Stomach (tissue), 9 donors: ENCODE results near the gene TRAF3. TPM values are rescaled to one million over a fixed set of nuclear protein-coding genes. Genes with fewer than 3 reads are reported as not detected.

Experiments used
- DNase-seq, 2 donors: peaks; one replicate each; pipeline versions ENCODE4 v3.0.0 to v3.0.0-alpha.2; 2013 to 2019
- H3K27ac ChIP-seq, 5 donors: fragments of 200-600 bp in 4 of 5; sonication (generic) in 4 of 5; one replicate each; pipeline ENCODE4 v1.5.1; 2013 to 2019; ENCODE audit warnings: mild to moderate bottlenecking in 1 of 5, moderate library complexity in 1 of 5
- H3K27me3 ChIP-seq, 3 donors: fragments of 200-600 bp; sonication (generic); one replicate each; pipeline ENCODE4 v1.5.1; 2017 to 2019; ENCODE audit warnings: mixed run types in 1 of 3
- H3K36me3 ChIP-seq, 4 donors: fragments of 200-600 bp; sonication (generic); 1 replicate in 3 of 4; 2 replicates in 1 of 4; pipeline ENCODE4 v1.5.1; 2016 to 2019
- H3K4me1 ChIP-seq, 4 donors: fragments of 200-600 bp; sonication (generic); one replicate each; pipeline ENCODE4 v1.5.1; 2016 to 2019
- H3K4me3 ChIP-seq, 4 donors: fragments of 200-600 bp; sonication (generic) in 3 of 4; one replicate each; pipeline ENCODE4 v1.5.1; 2016 to 2019; ENCODE audit warnings: mild to moderate bottlenecking in 1 of 4
- H3K9me3 ChIP-seq, 4 donors: fragments of 200-600 bp; sonication (generic); one replicate each; pipeline ENCODE4 v1.5.1; 2016 to 2019
- EP300 ChIP-seq: sonication (generic); formaldehyde crosslinking; IDR thresholded peaks from one replicate; pipeline ENCODE4 v1.6.1; 2017; ENCODE audit warnings: antibody characterized with exemption
- POLR2A ChIP-seq, 4 donors: fragments of 450-650 bp; IDR thresholded peaks; one replicate each; pipeline ENCODE4 v1.6.1; 2016; ENCODE audit warnings: antibody characterized with exemption in 4 of 4, control low read depth in 2 of 4, mild to moderate bottlenecking in 1 of 4, moderate library complexity in 1 of 4
- POLR2AphosphoS5 ChIP-seq, 3 donors: sonication (generic); formaldehyde crosslinking; IDR thresholded peaks; one replicate each; pipeline ENCODE4 v1.6.1; 2016; ENCODE audit warnings: antibody characterized with exemption in 3 of 3
- WGBS, 5 donors: extraction: QIAGEN DNeasy Blood & Tissue Kit in 3 of 5; methylation state at CpG; one replicate each; pipeline versions ENCODE4 v1.1.5 to v1.1.7; 2013 to 2018; 5-methylcytosine and 5-hydroxymethylcytosine counted together
- intact Hi-C: fragments of 100-400 bp; cut with DNase I; formaldehyde crosslinking; loops from one replicate; pipeline ENCODE4 v1.15.1; 2023; ENCODE audit warnings: low total_unique reads
- polyA plus RNA-seq, 3 donors: library from polyadenylated mRNA; stranded (reverse); fragments of 200-250 nt; gene quantifications; one replicate each; pipeline ENCODE4 v1.2.3, GENCODE V29; 2013
- total RNA-seq, 5 donors: library from RNA; depleted of rRNA; stranded (reverse); fragments of >200 nt; gene quantifications; one replicate each; pipeline versions ENCODE4 v1.1.0 to v1.2.3, GENCODE V29; 2014 to 2016
- TF ChIP-seq, protein P1 (sequence below), 7 experiments: fragments of 450-650 bp in 4 of 7; fragments of 200-600 bp in 3 of 7; sonication (generic) in 3 of 7; IDR thresholded peaks; one replicate each; pipeline ENCODE4 v1.5.1; 2016 to 2019; ENCODE audit warnings: antibody characterized with exemption in 7 of 7, control low read depth in 2 of 7, mild to moderate bottlenecking in 1 of 7
- donor health status: healthy with polysubstance abuse.
- donor health status: Bipolar disorder and iron deficiency.
- donor health status: healthy.

TRAF3 gene
- total and polyA plus RNA-seq, 8 donors: 3.5 to 30.1 (median 6.3) TPM

DNA sequence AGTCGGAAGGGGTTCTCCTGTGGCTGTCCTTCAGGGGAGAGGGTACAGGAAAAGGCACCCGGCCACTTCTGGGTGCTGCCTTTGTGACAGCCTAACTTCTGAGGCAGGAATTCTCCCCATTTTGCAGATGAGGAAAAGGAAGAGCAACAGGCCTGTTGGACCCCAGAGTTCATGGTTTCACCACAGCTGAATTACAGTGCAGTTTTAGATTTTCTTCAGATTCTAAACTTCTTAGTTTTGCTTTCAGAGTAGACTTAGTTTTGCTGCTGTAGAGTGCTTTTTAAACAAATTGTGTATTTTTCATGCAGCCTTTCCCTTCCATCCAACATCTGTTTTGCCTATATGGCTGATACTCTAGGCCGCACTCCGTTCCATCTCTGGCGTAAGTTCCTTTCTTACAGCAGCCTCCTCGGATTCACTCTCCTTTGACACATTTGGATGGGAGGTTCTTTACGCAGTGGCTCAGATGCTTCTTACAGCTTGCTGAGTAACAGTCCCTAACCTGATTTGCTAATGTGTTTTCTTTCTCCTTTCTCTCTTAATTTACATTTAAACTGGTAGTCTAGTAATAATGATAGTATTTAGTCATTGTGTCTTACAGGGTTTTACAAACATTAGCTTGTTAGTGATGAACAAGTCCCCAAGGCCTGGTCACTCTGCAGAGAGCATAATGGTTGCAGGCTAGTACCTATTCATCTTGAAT is 7.8 kb downstream of the TRAF3 start:
- peak overlapping the region in 1 of 5 donors; percentile 42 for H3K27ac ChIP-seq
- no peak for DNase-seq
- intact Hi-C loops: no loop called here
- 70 to 82% (median 75%) methylated on average over 7 of the region's 7 CpGs for WGBS, 5 donors
- H3K4me1 ChIP-seq: peaks cover 0 to 18% (median 5%) of the 10 kb centered on the region in 4 donors
- no peaks in the 10 kb centered on the region for H3K27me3 ChIP-seq
- no peak overlapping the region for H3K4me3 ChIP-seq
- TF ChIP-seq POLR2AphosphoS5 (IDR thresholded peaks at IDR 0.05) (no peak), EP300 (no peak), POLR2A (IDR thresholded peaks at IDR 0.05) (no peak)
- TF ChIP-seq, protein P1, sequence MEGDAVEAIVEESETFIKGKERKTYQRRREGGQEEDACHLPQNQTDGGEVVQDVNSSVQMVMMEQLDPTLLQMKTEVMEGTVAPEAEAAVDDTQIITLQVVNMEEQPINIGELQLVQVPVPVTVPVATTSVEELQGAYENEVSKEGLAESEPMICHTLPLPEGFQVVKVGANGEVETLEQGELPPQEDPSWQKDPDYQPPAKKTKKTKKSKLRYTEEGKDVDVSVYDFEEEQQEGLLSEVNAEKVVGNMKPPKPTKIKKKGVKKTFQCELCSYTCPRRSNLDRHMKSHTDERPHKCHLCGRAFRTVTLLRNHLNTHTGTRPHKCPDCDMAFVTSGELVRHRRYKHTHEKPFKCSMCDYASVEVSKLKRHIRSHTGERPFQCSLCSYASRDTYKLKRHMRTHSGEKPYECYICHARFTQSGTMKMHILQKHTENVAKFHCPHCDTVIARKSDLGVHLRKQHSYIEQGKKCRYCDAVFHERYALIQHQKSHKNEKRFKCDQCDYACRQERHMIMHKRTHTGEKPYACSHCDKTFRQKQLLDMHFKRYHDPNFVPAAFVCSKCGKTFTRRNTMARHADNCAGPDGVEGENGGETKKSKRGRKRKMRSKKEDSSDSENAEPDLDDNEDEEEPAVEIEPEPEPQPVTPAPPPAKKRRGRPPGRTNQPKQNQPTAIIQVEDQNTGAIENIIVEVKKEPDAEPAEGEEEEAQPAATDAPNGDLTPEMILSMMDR (IDR thresholded peaks at IDR 0.05): no peak
- no peaks in the 10 kb centered on the region for H3K9me3 ChIP-seq
- H3K36me3 ChIP-seq: no peaks in the 10 kb centered on the region

DNA sequence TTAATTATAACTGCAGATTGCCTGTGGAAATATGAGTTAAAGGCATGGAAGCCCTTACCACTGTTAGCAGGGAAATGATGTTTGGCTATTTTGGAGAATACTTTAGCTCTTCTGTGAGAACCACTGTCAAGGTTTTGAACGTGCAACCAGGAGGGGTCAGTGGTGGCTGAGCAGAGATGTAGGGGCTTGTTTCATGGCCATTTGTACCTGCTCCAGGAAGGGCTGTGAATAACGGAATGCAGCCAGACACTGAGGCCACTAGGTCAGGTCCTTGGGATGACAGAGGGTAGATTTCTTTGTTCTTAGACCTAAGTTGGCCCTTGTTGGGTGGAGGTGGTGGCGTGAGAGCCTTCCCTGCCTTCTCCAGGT is 8.3 kb downstream of the TRAF3 start:
- Histone ChIP-seq H3K27ac (peak overlapping the region in 1 of 5 donors; percentile 42), H3K4me1 (peaks cover 0 to 12% (median 4%) of the 10 kb centered on the region in 4 donors), H3K36me3 (no peaks in the 10 kb centered on the region), H3K4me3 (no peak overlapping the region), H3K9me3 (no peaks in the 10 kb centered on the region), H3K27me3 (no peaks in the 10 kb centered on the region)
- no peak for DNase-seq
- 80 to 90% (median 82%) methylated on average over 3 of the region's 3 CpGs for WGBS, 5 donors
- TF ChIP-seq EP300: no peak
- no peak for TF ChIP-seq POLR2A (IDR thresholded peaks at IDR 0.05)
- TF ChIP-seq POLR2AphosphoS5 (IDR thresholded peaks at IDR 0.05): no peak
- TF ChIP-seq, protein P1 (IDR thresholded peaks at IDR 0.05): no peak
- intact Hi-C loops: no loop called here

DNA sequence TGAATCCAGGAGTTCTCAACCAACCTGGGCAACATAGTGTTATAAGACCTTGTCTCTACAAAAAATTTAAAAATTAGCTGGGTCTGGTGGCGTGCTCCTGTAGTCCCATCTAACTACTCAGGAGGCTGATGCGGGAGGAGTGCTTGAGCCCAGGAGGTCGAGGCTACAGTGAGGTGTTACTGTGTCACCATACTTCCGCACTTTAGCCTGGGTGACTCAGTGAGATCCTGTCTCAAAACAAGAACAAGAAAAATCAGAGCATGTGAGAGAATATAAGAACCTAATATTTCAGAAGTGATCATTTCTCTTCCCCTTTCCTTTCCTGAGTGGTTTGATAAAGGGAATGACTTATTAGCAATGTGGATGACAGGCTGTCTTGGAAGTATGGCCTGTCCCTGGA is 9.5 kb downstream of the TRAF3 start:
- intact Hi-C loops: no loop called here
- H3K4me1 ChIP-seq: peaks cover 0 to 11% (median 4%) of the 10 kb centered on the region in 4 donors

DNA sequence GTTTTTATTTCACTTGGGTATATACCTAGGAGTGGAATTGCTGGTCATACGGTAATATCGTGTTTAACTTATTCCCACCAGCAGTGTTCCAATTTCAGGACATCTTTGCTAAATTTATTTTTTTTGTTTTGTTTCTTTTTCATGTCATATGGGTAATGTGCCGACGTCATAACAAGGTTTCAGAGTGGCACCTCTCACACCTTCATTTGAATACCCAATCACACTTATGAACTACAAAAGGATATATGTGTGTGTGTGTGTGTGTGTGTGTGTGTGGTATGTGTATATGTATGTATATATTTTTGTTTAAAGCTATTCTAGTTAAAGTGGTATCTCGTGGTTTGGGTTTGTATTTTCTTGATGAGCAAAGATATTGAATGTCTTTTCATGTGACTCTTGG is 12.1 kb downstream of the TRAF3 start:
- intact Hi-C loops: no loop called here
- H3K4me3 ChIP-seq: no peak overlapping the region
- TF ChIP-seq, protein P1 (IDR thresholded peaks at IDR 0.05): no peak
- TF ChIP-seq EP300 (no peak), POLR2AphosphoS5 (IDR thresholded peaks at IDR 0.05) (no peak)
- H3K27me3 ChIP-seq: no peaks in the 10 kb centered on the region
- peaks cover 0 to 15% (median 4%) of the 10 kb centered on the region in 4 donors for H3K4me1 ChIP-seq
- no peak for DNase-seq
- WGBS, 5 donors: 90 to 95% (median 93%) methylated on average over 5 of the region's 5 CpGs
- no peak overlapping the region for H3K27ac ChIP-seq
- no peaks in the 10 kb centered on the region for H3K36me3 ChIP-seq
- H3K9me3 ChIP-seq: no peaks in the 10 kb centered on the region

More for the DNA sequence above, 9.5 kb downstream of the TRAF3 start:
- no peak for DNase-seq
- Histone ChIP-seq H3K27me3 (no peaks in the 10 kb centered on the region), H3K27ac (no peak overlapping the region), H3K4me3 (no peak overlapping the region), H3K9me3 (no peaks in the 10 kb centered on the region), H3K36me3 (no peaks in the 10 kb centered on the region)
- TF ChIP-seq, protein P1 (IDR thresholded peaks at IDR 0.05): no peak
- TF ChIP-seq EP300: no peak
- TF ChIP-seq POLR2A (IDR thresholded peaks at IDR 0.05): no peak
- no peak for TF ChIP-seq POLR2AphosphoS5 (IDR thresholded peaks at IDR 0.05)
- 76 to 89% (median 84%) methylated on average over 4 of the region's 4 CpGs for WGBS, 5 donors
